B cell (primary cell): ENCODE results near the gene FFAR4. TPM values are rescaled to one million over a fixed set of nuclear protein-coding genes. Genes with fewer than 3 reads are reported as not detected.

Experiments
- ATAC-seq: fragments of 200-7000 bp; cut with Tn5 transposase; one replicate; pipeline ENCODE4 v1.10.0; 2021; ENCODE audit warnings: low read depth, mild to moderate bottlenecking, moderate number of reproducible peaks, moderate library complexity
- CTCF ChIA-PET: fragments of 350-600 bp; sonication (Branson Sonifier 250); formaldehyde crosslinking; loops from one replicate; lab custom pipeline; 2021; ENCODE audit warnings: antibody characterized with exemption, inconsistent platforms; lab: Charles Lee
- POLR2A ChIA-PET: fragments of 350-600 bp; sonication (Branson Sonifier 250); formaldehyde crosslinking; loops from one replicate; lab custom pipeline; 2021; ENCODE audit warnings: antibody characterized with exemption; lab: Charles Lee
- DNase-seq: peaks from one replicate; pipeline ENCODE4 v3.0.0; 2013
- H2AFZ ChIP-seq: 2 replicates; pipeline ENCODE4 v1.6.1; 2012; ENCODE audit warnings: mild to moderate bottlenecking, low read depth, low read length; ENCODE audit not compliant: insufficient read depth, poor library complexity, severe bottlenecking
- H3K27ac ChIP-seq, 2 donors: 1 replicate in 1 of 2; 2 replicates in 1 of 2; pipeline ENCODE4 v1.5.1; 2012 to 2013; ENCODE audit warnings: low read length in 2 of 2, mild to moderate bottlenecking in 2 of 2, moderate library complexity in 1 of 2
- H3K27me3 ChIP-seq, 4 experiments: fragments of 200-600 bp in 1 of 4; sonication (generic) in 1 of 4; replicated peaks in 1 of 4; 1 replicate in 2 of 4; 2 replicates in 2 of 4; pipeline versions ENCODE4 v1.6.1 to v1.7.0; 2013 to 2016; ENCODE audit warnings: low read length in 3 of 4, mild to moderate bottlenecking in 2 of 4, mixed read lengths in 1 of 4, moderate library complexity in 1 of 4; ENCODE audit not compliant: insufficient read depth in 4 of 4, control insufficient read depth in 3 of 4; ENCODE audit errors: control extremely low read depth in 1 of 4
- H3K36me3 ChIP-seq, 2 experiments: replicated peaks in 1 of 2; 1 replicate in 1 of 2; 2 replicates in 1 of 2; pipeline versions ENCODE4 v1.6.1 to v1.7.1; 2013; ENCODE audit warnings: low read length in 1 of 2; ENCODE audit not compliant: insufficient read depth in 2 of 2, control insufficient read depth in 1 of 2; ENCODE audit errors: control extremely low read depth in 1 of 2, extremely low read depth in 1 of 2
- H3K4me1 ChIP-seq, 2 donors: fragments of 200-600 bp in 1 of 2; sonication (generic) in 1 of 2; 1 replicate in 1 of 2; 2 replicates in 1 of 2; pipeline versions ENCODE4 v1.5.1 to v1.6.1; 2013 to 2017; ENCODE audit warnings: low read length in 2 of 2; ENCODE audit not compliant: control insufficient read depth in 2 of 2, insufficient read depth in 2 of 2
- H3K4me2 ChIP-seq: replicated peaks from 2 replicates; pipeline ENCODE3; 2012; ENCODE audit warnings: mild to moderate bottlenecking, low read depth, low read length; ENCODE audit not compliant: poor library complexity, severe bottlenecking
- H3K4me3 ChIP-seq, 5 experiments: fragments of 200-600 bp in 1 of 5; sonication (generic) in 1 of 5; 1 replicate in 3 of 5; 2 replicates in 2 of 5; pipeline versions ENCODE4 v1.5.1 to v1.7.0; 2011 to 2016; ENCODE audit warnings: low read length in 4 of 5, mild to moderate bottlenecking in 4 of 5, low read depth in 2 of 5, control low read depth in 1 of 5, moderate library complexity in 1 of 5; ENCODE audit not compliant: insufficient read depth in 1 of 5; ENCODE audit errors: control extremely low read depth in 1 of 5, extremely low read depth in 1 of 5
- H3K79me2 ChIP-seq: fragments of 200-600 bp; sonication (generic); one replicate; pipeline ENCODE4 v1.6.0; 2016; ENCODE audit warnings: low read length; ENCODE audit not compliant: control insufficient read depth, insufficient read depth
- H3K9ac ChIP-seq: fragments of 200-600 bp; sonication (generic); 2 replicates; pipeline ENCODE4 v1.6.1; 2017; ENCODE audit warnings: mild to moderate bottlenecking, low read length, moderate library complexity
- H3K9me3 ChIP-seq, 3 donors: one replicate each; pipeline versions ENCODE4 v1.6.1 to v1.7.1; 2013; ENCODE audit warnings: low read length in 2 of 3; ENCODE audit not compliant: control insufficient read depth in 2 of 3, insufficient read depth in 1 of 3; ENCODE audit errors: control extremely low read depth in 1 of 3
- H4K20me1 ChIP-seq: 2 replicates; pipeline ENCODE4 v1.6.0; 2012; ENCODE audit warnings: mild to moderate bottlenecking, low read length; ENCODE audit not compliant: insufficient read depth, control insufficient read depth, poor library complexity, severe bottlenecking
- H3K27ac Mint-ChIP-seq: one replicate; pipeline ENCODE4 v1.8.0; 2021; ENCODE audit warnings: mixed read lengths
- H3K27me3 Mint-ChIP-seq: one replicate; pipeline ENCODE4 v1.8.0; 2021; ENCODE audit warnings: mixed read lengths
- H3K4me1 Mint-ChIP-seq: one replicate; pipeline ENCODE4 v1.8.0; 2021; ENCODE audit warnings: mixed read lengths
- H3K4me3 Mint-ChIP-seq: one replicate; pipeline ENCODE4 v1.8.0; 2021; ENCODE audit warnings: mixed read lengths
- H3K9me3 Mint-ChIP-seq: one replicate; pipeline ENCODE4 v1.8.0; 2022; ENCODE audit warnings: mixed read lengths; ENCODE audit not compliant: insufficient read depth
- EZH2 ChIP-seq: IDR thresholded peaks from 2 replicates; pipeline ENCODE4 v1.6.1; 2012; ENCODE audit warnings: borderline replicate concordance, low read depth, mild to moderate bottlenecking, moderate library complexity, low read length; ENCODE audit not compliant: insufficient read depth, poor library complexity, severe bottlenecking
- WGBS: methylation state at CpG from one replicate; pipeline ENCODE4 v1.1.5; 2013; ENCODE audit warnings: missing lambda C conversion rate; ENCODE audit not compliant: insufficient coverage; 5-methylcytosine and 5-hydroxymethylcytosine counted together
- intact Hi-C: fragments of 100-400 bp; cut with micrococcal nuclease; formaldehyde crosslinking; loops from one replicate; pipeline ENCODE4 v1.10.0; 2022
- polyA plus RNA-seq: library from polyadenylated mRNA; depleted of rRNA; stranded (reverse); fragments of >200 nt; gene quantifications from 2 replicates; pipeline ENCODE4 v1.2.3, GENCODE V29; 2012
- total RNA-seq, 2 donors: library from RNA; stranded (reverse); fragments of 120-200 nt in 1 of 2; gene quantifications; 1 replicate in 1 of 2; 2 replicates in 1 of 2; pipeline versions ENCODE4 v1.2.3 to v1.2.4, GENCODE V29; 2013 to 2022
- TF ChIP-seq, protein P1 (sequence below): fragments of 200-600 bp; IDR thresholded peaks from one replicate; pipeline ENCODE4 v1.8.0; 2022; ENCODE audit warnings: antibody characterized with exemption, mild to moderate bottlenecking

FFAR4 gene
- total and polyA plus RNA-seq, 2 donors (not counting 1 experiment from before 2014, with no cell fraction given) = not detected

DNA sequence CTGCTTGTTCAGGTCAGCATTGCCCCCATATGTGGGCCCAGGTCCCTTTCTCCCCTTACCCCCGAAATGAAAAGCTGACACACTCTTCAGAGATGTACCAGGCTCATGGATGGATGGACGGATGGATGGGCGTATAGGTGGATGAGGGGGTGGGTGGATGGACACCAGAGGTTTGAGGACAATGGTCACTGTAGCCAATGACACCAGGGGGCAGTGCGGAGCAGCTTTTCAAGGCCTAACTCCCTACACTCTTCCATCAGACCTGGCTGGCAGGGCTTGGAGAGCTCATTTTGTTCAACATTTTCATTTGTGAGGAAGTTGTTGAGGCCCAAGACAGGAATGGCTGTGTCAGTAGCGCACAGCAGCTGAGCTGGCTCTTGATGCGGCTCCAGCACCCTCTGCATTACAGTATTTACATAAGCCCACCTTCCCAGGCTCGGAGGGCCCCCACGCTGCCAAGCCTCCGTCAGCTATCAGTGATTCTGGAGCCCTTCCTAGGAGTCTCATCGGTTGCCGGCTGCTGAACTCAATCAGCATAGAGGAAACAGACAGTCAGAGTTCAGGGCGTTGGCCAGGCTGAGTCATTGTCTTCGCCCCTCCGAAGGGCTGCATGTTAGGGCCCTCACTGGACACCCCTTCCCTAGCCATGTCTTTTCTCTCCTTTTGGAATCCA, 11.6 kb upstream of the FFAR4 start:
- no peak overlapping the region for H2AFZ ChIP-seq
- no peaks in the 10 kb centered on the region for H3K4me1 ChIP-seq
- TF ChIP-seq, protein P1, sequence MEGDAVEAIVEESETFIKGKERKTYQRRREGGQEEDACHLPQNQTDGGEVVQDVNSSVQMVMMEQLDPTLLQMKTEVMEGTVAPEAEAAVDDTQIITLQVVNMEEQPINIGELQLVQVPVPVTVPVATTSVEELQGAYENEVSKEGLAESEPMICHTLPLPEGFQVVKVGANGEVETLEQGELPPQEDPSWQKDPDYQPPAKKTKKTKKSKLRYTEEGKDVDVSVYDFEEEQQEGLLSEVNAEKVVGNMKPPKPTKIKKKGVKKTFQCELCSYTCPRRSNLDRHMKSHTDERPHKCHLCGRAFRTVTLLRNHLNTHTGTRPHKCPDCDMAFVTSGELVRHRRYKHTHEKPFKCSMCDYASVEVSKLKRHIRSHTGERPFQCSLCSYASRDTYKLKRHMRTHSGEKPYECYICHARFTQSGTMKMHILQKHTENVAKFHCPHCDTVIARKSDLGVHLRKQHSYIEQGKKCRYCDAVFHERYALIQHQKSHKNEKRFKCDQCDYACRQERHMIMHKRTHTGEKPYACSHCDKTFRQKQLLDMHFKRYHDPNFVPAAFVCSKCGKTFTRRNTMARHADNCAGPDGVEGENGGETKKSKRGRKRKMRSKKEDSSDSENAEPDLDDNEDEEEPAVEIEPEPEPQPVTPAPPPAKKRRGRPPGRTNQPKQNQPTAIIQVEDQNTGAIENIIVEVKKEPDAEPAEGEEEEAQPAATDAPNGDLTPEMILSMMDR = peak; percentile 74
- no peak for TF ChIP-seq EZH2
- H3K4me1 Mint-ChIP-seq = peaks cover 2% of the 10 kb centered on the region
- no peak overlapping the region for H3K4me3 ChIP-seq
- no peak overlapping the region for H3K27ac ChIP-seq
- H3K9ac ChIP-seq = no peak overlapping the region
- peak; percentile 49 for ATAC-seq
- DNase-seq = peak; percentile 53
- no peak overlapping the region for H3K27ac Mint-ChIP-seq
- no peaks in the 10 kb centered on the region for H3K79me2 ChIP-seq
- intact Hi-C loops = no loop called here
- 31% methylated on average over 10 of the region's 14 CpGs for WGBS
- ChIA-PET CTCF (interaction anchor here (0.5 to 5.5 kb wide), 17 partner anchors 9 to 766 kb away, joined by 3 to 64 read pairs (median 4); partner anchors contain the start of gene FRA10AC1), POLR2A (no interaction called here)
- H3K27me3 Mint-ChIP-seq = peaks cover 10% of the 10 kb centered on the region
- H3K9me3 ChIP-seq = peaks cover 0 to 4% (median 0%) of the 10 kb centered on the region in 3 donors
- H3K36me3 ChIP-seq = no peaks in the 10 kb centered on the region
- peaks cover 0 to 3% (median 0%) of the 10 kb centered on the region in 4 experiments for H3K27me3 ChIP-seq
- no peaks in the 10 kb centered on the region for H4K20me1 ChIP-seq
- no peaks in the 10 kb centered on the region for H3K9me3 Mint-ChIP-seq
- H3K4me3 Mint-ChIP-seq = no peak overlapping the region
- no peak overlapping the region for H3K4me2 ChIP-seq

DNA sequence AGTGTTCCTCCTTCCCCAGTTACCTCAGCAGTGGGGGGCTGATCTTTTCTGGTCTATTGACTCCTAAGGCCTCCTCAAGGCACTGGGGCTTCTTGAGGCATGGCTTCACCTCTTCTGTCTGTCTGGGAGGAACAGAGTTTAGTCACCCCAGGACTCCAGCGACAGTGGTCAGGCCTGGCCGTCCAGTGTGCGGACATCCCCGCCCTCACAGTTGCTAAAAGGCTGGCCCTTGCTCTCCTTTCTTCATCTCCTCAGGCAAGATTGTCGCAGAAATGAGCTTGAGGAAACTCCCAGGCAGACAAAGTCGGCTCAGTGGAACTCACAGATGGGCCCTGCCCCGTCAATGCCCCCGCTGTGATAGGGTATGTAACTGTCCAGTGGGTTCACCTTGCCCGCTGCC, 7.0 kb upstream of the FFAR4 start:
- no peak overlapping the region for H3K27ac Mint-ChIP-seq
- H3K4me3 ChIP-seq = no peak overlapping the region
- no peak for TF ChIP-seq EZH2
- TF ChIP-seq, protein P1 = no peak
- no peak for DNase-seq
- no peaks in the 10 kb centered on the region for H3K79me2 ChIP-seq
- H3K4me1 Mint-ChIP-seq = peaks cover 2% of the 10 kb centered on the region
- no peak overlapping the region for H2AFZ ChIP-seq
- H3K4me1 ChIP-seq = no peaks in the 10 kb centered on the region
- peaks cover 0 to 4% (median 0%) of the 10 kb centered on the region in 3 donors for H3K9me3 ChIP-seq
- H3K27me3 ChIP-seq = peaks cover 0 to 3% (median 0%) of the 10 kb centered on the region in 4 experiments
- no peaks in the 10 kb centered on the region for H3K9me3 Mint-ChIP-seq
- H4K20me1 ChIP-seq = no peaks in the 10 kb centered on the region
- WGBS = 91% methylated on average over 5 of the region's 9 CpGs
- H3K4me2 ChIP-seq = no peak overlapping the region
- H3K36me3 ChIP-seq = no peaks in the 10 kb centered on the region
- H3K4me3 Mint-ChIP-seq = no peak overlapping the region
- H3K9ac ChIP-seq = no peak overlapping the region
- ChIA-PET CTCF (no interaction called here), POLR2A (no interaction called here)
- ATAC-seq = no peak
- peaks cover 18% of the 10 kb centered on the region for H3K27me3 Mint-ChIP-seq
- H3K27ac ChIP-seq = no peak overlapping the region
- intact Hi-C loops = no loop called here
